HG02759 (cell line): ENCODE results near the gene GPR137B.

Source experiments
- ATAC-seq: cut with Tn5 transposase; IDR thresholded peaks from one replicate; pipeline ENCODE4 v1.9.1; 2021; ENCODE audit warnings: mild to moderate bottlenecking, moderate library complexity; ENCODE audit not compliant: unreplicated experiment

Gene GPR137B

DNA sequence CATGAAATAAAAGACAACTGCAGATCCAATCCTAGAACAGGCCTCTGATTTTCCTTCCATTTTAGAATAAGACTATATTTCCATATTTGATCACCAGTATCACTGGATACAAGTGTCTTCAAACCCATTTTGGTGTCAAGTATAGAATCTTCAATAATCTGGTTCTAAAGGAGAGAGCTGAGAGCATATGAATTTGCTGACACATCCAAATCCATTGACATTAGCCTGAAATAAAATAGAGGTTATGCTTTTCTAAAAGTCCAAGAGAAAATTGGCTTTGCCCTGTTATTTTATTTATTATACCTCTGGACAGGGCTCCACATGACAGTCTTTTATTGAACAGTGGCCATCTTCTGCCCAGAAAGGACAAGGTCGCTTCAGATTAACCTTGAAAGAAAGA lies 110.8 kb downstream of the GPR137B start:
- ATAC-seq = no peak

GRCh38 chr1:236253918-236254637 lies 111.7 kb downstream of the GPR137B start:
- no peak for ATAC-seq

DNA sequence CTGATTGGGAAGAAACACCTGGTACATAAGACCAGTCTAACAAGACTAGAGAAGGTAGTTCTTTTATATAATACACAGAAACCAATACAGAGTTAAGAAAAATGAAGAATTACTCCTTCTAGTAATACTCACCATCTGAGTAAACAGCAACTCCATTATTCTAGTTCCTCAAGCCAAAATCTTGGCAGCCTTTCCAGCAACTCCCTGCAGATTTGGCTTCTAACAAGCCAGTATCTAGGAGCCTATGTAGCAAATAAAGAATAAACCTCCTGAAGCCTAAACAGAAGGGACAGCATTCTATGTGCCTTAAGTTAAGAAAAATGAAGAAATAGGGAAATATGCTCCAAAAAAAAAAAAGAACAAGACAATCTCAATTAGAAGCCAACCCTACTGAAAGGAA lies 114.9 kb downstream of the GPR137B start:
- no peak for ATAC-seq

GRCh38 chr1:236258114-236258622 lies 115.8 kb downstream of the GPR137B start:
- ATAC-seq = no peak
